K562 treated with DMSO at 1 percent for 12 hours (cell line): ENCODE measurements around the gene NFE2L3. TPM values are rescaled to one million over a fixed set of nuclear protein-coding genes. Genes with fewer than 3 reads are reported as not detected.

Source experiments
- total RNA-seq: library from RNA; unstranded; fragments of 300-600 nt; gene quantifications from 2 replicates; pipeline ENCODE4 v1.2.3, GENCODE V29; 2022; ENCODE audit not compliant: insufficient read depth

NFE2L3 gene, protein sequence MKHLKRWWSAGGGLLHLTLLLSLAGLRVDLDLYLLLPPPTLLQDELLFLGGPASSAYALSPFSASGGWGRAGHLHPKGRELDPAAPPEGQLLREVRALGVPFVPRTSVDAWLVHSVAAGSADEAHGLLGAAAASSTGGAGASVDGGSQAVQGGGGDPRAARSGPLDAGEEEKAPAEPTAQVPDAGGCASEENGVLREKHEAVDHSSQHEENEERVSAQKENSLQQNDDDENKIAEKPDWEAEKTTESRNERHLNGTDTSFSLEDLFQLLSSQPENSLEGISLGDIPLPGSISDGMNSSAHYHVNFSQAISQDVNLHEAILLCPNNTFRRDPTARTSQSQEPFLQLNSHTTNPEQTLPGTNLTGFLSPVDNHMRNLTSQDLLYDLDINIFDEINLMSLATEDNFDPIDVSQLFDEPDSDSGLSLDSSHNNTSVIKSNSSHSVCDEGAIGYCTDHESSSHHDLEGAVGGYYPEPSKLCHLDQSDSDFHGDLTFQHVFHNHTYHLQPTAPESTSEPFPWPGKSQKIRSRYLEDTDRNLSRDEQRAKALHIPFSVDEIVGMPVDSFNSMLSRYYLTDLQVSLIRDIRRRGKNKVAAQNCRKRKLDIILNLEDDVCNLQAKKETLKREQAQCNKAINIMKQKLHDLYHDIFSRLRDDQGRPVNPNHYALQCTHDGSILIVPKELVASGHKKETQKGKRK
- 6.7 and 14.7 TPM in 2 replicates for total RNA-seq

DNA sequence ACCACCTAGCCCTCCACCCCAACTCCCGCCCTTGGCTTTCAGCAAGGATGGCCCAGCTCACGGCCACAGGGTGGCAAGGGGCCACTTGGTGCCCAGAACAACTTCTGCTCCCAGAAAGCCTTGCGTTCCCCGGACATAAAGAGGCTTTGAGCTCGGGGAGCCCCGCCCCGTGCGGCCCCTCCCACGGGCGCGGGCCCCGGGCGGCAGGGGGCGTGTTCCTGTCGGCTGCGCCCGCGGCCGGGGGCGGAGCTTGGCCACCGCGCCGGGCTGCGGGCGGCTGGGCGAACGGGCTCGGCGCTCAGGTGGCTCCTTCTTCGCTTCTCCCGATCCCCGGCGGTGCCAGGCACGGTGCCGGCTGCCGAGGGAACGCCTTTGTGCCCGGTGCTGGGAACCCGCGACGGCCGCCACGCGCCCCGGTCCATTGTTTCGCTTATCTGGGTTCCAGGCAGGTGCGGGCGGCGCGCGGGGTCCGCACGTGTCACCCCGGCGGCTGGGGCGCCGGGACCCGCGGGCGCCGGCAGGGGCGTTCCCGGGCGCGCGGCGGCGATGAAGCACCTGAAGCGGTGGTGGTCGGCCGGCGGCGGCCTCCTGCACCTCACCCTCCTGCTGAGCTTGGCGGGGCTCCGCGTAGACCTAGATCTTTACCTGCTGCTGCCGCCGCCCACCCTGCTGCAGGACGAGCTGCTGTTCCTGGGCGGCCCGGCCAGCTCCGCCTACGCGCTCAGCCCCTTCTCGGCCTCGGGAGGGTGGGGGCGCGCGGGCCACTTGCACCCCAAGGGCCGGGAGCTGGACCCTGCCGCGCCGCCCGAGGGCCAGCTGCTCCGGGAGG, at the start of gene NFE2L3:
NFE2L3 (plus strand) TSS at position 246 of the 829 bp plus-strand sequence; CDS start at position 547, 301 bp downstream.

DNA sequence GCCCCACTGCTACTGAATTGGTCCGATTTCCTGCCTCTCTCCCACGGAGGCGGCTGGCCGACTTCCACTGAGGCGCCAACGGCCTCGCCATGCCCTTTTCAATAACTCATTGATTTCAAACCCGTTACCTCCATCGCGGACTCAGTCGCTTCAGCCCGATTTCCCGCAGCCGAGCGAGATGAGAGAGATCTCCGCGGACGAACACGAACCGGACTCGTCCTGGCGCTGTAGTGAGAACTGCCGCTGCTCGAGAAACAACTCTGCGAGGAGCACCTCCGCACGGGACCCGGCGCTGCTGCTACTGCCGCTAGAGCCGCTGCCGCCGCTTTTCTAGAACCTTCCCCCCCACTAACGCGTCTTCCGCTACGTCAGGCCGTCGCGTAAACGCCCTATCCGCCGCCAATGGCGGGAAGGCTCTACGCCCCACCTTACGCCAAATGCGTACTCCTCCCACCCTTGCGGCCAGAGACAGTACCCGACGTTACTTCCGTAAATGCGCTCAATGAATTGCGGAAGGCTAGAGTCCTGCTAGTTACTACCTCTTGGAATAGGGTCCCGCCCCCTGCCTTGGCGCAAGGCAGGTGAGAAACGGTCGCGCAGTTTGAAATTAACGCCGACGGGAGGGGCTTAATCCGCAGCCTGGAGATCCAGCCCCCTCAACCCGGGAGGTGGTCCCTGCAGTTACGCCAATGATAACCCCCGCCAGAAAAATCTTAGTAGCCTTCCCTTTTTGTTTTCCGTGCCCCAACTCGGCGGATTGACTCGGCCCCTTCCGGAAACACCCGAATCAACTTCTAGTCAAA, 48.6 kb downstream of the NFE2L3 start, which contains the start of gene HNRNPA2B1:
HNRNPA2B1 (minus strand) TSS at position 303 of the 803 bp plus-strand sequence; CDS start at position 134, 169 bp downstream.

DNA sequence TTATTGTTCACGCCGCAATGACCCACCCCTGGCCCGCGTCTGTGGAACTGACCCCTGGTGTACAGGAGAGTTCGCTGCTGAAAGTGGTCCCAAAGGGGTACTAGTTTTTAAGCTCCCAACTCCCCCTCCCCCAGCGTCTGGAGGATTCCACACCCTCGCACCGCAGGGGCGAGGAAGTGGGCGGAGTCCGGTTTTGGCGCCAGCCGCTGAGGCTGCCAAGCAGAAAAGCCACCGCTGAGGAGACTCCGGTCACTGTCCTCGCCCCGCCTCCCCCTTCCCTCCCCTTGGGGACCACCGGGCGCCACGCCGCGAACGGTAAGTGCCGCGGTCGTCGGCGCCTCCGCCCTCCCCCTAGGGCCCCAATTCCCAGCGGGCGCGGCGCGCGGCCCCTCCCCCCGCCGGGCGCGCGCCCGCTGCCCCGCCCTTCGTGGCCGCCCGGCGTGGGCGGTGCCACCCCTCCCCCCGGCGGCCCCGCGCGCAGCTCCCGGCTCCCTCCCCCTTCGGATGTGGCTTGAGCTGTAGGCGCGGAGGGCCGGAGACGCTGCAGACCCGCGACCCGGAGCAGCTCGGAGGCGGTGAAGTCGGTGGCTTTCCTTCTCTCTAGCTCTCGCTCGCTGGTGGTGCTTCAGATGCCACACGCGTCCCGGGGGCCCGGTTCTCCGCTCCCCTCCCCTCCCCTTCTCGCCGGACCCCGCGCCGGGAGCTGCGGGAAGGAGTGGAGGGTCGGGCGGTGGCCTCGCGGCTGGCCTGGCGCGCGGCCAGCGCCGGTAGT, 49.4 kb downstream of the NFE2L3 start, which contains the start of gene CBX3:
CBX3 (plus strand) TSS at position 499 of the 772 bp plus-strand sequence. CDS start 1,254 bp downstream, outside the sequence.

Other genes starting within 250 kb of the NFE2L3 start
- 321 and 553 TPM in 2 replicates for gene HNRNPA2B1, start 48.5 kb downstream of the NFE2L3 start, total RNA-seq
- gene CBX3, start 49.5 kb downstream of the NFE2L3 start, total RNA-seq: 89.9 and 175 TPM in 2 replicates
- 6.5 and 17.0 TPM in 2 replicates for gene SNX10, start 139.7 kb downstream of the NFE2L3 start, total RNA-seq